Uterus (tissue), 2 donors: ENCODE measurements around the gene CSPG4.

Experiments
- CTCF ChIP-seq, 4 experiments: fragments of 200-600 bp in 2 of 4; fragments of 450-650 bp in 2 of 4; sonication (generic) in 2 of 4; IDR thresholded peaks; one replicate each; pipeline ENCODE4 v1.5.1; 2016 to 2019; ENCODE audit warnings: antibody characterized with exemption in 4 of 4, mild to moderate bottlenecking in 2 of 4, moderate library complexity in 1 of 4
- POLR2A ChIP-seq, 2 donors: fragments of 450-650 bp; IDR thresholded peaks; one replicate each; pipeline ENCODE4 v1.6.1; 2016; ENCODE audit warnings: antibody characterized with exemption in 2 of 2, mild to moderate bottlenecking in 1 of 2, moderate library complexity in 1 of 2

DNA sequence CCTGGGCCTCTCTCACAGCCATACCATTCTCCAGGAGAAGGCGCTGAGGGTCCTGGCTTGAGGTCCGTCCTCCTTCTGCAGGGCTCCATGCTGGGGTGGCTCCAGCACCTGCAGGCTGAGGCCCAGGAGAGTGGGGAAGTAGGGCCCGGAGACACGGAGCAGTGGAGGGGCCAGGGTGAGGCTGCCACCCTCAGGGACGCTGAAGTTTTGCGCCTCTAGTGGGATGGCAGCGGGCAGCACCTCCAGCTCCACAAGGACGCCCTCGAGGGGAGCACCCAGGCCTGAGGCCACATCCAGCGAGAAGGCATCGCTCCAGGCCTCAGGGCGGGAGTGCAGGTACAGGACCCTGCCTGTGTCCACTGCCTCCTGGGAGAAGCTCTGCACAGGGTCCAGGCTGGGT, 27.5 kb downstream of the CSPG4 start:
- TF ChIP-seq CTCF (IDR thresholded peaks at IDR 0.05) (no peak), POLR2A (IDR thresholded peaks at IDR 0.05) (no peak)
